Activated CD8-positive, alpha-beta memory T cell treated with anti-CD3 and anti-CD28 coated beads for 48 hours (primary cell): ENCODE results near the gene LCAT.
"Not testable (repeated sequence)": the region's sequence is repeated elsewhere in the genome, so short reads cannot be mapped to it uniquely, and the experiment has no call there.

Source experiments
- DNase-seq, 3 experiments: peaks; one replicate each; pipeline ENCODE4 v3.0.0-alpha.2; 2020; ENCODE audit warnings: low read depth in 2 of 3, low spot score in 2 of 3

The LCAT gene

DNA sequence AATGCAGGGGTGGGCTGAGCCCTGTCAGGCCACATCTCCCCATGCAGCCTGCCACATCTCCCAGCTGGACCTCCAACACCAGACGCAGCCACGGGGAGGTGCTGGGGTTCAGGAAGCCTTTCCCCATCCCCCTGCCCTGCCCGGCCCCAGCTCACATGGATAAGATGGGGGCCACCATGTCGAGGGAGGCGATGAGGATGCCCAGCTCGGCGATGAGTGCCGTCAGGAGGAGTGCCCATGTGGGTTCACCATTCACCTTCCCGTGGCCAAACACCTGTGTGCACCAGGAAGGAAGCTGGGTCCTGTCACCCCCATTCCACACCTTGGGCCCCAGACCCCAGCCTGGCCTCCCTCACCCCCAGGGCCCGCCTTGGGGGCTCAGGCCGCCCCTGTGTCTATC lies 5.7 kb upstream of the LCAT start:
- DNase-seq: no peak

DNA sequence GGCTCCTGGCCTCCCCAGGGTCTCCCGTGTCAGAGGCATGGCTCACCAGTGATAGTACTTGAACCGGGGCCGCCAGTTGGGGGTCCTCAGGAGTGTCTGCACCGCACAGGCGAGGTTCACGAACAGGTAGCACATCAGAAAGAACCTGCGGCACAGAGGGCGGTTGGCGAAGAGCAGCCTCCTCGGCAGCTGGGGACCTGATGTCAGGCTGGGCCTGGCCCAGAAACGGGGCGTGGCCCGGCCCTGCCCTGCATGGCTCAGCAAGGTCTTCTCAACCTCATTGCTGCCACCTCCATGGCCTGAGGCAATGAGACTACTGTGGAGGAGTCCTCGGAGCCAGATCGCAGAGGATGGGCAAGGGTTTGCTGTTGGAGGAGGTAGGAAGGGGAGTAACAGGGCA lies 4.1 kb upstream of the LCAT start:
- DNase-seq: no peak

DNA sequence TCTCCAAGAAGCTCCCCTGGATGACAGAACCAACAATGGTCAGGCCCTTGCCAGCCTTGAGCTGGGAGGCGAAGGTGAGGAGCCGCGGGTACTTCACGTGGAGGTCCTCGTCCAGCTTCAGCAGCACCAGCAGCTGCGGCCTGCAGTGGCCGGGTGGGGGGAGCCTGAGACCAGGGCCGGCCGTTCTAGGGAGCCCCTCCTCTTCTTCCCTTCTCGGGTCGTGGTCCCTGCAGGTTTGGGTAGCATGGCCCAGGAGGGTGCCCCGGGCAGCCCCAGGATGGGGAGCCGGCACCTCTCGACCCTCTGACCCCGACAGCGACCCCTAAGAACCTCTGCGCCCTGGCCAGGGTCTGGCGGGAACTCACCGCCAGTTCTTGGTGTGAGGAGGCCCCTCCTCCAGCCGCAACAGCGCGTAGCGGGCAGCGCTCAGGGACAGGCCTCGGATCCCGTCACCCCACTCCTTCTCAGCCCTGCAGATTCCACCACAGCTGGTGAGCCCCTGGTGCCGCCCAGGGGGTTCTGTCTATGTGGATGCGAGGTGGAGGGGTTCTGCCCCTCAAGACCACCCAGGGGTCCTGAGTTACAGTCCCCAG lies 3.1 kb upstream of the LCAT start:
- DNase-seq: no peak

DNA sequence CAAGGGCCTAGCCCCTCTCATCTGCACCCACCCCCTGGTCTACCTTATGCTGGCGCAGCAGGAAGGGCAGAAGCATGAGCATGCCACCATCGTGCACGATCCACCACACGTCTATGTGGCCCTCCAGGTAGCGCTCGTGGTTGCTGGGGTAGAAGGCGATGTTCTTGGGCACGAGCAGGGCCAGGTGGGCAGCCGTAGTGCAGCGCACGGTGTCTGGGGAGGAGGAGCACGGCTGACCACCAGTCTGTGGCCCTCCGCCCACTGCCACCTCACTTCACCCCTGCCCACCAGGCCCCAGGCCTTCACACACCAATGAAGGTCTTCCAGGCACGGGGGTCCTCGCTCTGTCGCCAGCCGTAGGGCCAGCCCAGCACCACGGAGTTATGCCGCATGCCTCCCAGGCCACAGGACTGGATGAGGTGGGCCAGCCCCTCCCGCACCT lies 2.2 kb upstream of the LCAT start:
- no peak for DNase-seq

DNA sequence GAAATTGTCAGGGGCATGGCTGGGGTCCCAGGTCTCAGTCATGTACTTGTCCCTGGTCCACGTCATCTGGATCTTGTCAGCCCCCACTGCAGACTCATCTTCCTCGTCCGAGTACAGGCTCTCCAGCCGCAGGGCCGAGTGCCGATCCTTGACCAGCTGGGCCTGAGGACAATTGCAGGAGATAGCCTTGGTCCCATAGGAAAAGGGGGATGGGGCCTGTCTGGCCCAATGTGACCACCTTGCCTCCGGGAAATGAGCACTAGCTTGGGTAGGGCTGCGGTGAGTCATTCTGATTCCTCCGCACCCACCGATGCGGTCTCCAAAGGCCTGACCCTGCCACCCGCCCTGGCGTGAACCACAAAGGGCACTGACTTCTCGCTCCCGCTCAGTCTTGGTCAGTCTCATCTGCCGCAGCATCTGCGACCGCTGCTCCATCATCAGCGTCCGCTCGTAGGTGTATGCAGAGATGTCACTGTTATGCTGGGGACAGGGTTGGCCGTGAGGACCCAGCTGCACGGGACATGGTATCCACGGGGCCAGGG lies 1.5 kb upstream of the LCAT start:
- DNase-seq: no peak

DNA sequence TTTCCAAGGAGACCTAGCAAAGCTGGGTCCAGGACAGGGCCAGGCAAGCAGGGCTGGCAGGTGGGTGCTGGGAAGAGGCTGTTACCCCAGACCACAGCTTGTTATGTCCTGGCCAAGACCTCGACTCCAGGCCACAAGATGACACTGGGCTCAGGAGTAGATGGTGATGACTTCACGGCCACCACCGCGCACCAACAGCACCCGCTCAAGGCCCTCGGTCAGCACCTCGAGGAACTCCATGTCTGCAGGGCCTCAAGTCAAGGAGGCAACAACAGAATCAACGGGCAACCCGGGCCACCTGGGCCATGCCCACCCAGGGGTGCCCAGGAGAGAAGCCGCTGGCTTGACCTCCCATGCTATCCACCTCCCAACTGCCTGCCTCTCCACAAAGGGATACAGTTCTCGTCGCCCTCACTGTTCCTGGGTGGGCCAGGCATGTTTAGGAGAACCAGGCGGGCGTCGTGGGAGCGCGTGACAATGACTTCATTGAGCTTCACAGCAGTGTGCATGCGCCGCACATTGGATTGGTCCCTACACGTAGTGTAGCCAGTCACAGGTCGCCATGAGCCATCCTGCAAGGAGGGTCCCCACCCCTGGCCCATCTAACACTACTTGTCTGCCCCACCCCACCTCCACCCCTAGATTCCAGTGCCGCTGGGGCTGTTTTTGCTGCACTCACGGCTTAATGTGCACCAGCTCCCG lies 921 bp upstream of the LCAT start:
- no peak for DNase-seq

DNA sequence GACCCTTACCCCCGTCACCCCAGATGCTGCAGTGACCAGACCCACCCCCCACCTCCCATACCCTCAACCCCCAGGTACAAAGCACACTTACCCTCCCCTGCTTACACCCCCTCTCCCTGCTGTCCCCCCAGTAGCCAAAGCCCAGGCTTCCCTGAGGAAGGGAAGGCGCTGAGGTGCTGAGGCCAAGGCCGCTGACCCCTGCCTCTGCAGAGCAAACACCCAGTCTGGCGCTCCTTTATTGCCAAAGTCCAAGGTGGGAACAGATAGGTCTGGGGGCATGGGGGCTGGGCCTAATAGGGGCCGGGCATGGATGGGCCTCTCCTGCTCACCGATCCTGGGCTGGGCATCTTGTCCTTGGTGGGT lies 683 bp downstream of the LCAT start:
- no peak for DNase-seq

DNA sequence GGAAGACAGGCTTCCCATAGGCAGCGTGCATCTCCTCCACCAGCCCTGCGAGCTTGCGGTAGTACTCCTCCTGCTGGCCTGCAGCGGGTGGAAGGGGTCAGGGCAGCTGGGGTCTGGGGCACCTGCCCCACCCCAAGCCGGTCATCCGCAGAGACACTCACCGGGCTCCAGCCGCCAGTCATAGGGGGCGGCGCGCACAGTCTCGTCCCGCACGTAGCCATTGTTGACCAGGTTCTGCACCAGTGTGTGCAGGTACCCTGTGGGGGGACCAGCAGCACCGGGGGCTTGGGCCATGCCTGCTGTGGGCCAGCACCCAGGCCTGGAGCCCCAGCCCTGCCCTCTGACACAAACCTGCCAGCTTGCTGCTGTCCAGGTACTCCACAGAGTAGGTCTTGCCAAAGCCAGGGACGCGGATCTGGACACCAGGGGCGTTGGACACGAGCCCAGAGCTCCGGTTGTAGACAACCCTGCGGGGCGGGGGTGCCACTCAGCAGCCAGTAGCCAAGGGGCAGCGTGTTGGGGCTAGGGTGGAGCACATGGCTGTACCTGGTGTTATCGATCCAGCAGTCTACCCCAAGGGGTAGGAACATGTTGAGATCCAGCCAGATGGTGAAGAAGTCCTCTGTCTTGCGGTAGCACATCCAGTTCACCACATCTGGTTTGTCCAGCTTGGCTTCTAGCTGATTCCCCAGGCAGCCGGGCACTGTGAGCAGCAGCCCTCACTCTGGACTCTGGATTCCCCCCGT lies 1.2 kb downstream of the LCAT start:
- DNase-seq: no peak

DNA sequence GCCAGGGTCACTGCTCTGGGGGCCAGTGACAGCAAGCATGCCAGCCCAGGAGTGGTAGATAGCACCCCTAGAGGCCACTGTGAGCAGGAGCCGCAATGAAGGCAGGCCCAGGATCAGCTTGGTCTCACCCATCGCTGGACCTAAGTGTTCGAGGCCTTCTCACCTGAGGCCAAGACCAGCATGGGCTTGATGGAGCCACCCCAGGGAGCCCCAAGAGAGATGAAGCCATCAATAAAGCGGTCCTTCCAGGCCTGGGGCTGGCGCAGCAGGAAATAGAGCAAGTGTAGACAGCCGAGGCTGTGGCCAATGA lies 1.8 kb downstream of the LCAT start:
- DNase-seq: no peak

DNA sequence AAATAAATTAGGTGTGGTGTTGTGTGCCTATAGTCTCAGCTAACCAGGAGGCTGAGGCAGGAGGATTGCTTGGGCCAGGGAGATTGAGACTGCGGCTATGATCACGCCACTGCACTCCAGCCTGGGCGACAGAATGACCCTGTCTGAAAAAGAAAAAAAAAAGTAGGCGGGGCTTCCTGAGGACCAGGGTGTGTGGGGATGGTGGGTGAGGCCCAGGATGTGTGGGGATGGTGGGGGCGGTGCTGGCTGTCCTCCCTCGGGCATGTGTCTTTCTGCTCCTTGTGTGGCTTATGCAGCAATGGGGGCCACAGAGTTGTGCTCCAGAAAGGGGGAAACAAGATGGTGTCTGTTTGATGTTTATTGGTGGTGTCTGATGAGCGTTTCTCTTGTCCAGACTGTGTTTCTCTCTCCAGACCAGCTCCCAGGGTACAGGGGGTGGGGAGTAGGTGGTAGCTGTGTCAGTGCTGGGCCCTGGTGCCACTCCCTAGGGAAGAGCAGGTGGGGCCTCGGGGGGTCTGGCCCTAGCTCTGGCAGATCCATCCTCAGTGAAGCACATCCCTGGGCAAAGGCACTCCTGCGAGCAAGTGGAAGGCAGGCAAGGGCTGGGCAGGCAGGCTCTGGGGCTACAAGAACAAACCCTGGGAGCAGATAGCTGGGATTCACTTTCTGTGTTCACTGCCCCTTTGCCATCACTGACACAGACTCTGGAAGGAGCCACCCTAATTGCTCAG lies 2.3 kb downstream of the LCAT start:
- DNase-seq: no peak

DNA sequence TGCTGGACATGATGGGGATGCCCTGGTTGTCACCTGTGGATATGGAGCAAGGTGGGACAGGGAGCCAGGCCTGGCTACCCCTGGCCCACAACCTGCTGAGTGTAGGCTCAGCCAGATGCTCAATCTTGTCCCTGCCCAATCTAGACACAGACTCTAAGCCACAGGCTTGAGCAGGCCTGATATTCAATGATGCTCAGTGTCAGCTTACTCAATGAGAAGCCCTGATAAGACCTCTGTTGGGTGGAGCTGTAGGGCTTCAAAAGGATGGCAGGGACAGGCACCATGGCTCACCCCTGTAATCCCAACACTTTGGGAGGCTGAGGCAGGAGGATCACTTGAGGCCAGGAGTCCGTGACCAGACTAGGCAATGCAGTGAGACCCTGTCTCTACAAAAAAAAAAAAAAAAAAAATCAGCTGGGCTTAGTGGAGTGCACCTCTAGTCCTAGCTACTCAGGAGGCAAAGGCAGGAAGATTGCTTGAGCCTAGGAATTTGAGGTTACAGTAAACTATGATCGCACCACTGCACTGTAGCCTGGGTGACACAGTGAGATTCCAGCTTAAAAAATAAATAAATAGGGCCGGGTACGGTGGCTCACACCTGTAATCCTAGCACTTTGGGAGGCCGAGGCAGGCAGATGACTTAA lies 3.4 kb downstream of the LCAT start:
- no peak for DNase-seq

DNA sequence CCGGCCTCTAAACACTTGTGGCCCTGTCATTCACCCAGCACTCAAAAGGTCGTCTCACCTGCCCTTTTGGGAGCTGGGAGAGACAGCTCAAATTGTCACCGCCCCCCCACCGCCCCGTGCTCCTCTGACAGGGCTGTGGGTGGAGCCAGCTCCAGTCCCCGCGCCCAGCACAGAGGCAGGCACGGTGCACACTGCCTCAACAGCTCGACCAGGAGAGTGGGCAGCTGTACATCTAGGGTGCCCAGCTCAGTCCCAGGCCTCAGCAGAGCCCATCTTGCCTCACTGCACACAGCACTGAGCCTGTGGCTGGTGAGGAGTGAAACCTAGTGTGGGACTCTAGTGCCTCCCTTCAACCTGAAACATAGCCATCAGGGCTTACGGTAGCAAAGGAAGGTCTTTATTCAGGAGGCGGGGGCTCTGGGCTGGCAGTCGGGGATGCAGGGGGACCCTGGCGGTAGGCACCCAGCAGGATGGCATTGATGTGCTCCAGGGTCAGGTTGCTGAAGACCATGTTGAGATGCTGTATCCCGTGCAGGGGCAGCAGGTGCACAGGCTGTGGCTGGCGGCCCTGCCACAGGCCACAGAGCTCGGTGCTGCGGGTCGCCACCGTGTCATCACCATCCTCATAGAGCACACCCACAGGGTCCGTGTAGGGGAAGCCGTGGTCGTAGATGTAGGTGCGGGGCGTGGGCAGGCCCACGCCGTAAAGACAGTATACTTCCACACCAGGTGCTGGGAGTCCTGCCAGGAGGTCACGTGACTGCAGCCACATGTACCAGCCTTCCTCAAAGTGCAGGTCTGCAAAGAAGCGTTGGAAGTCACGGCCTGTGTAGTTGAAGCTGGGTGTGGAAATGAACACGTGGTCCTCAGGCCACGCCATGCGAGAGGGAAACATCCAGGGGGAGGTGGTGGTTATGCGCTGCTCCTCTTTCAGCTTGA lies 4.1 kb downstream of the LCAT start:
- no peak for DNase-seq

DNA sequence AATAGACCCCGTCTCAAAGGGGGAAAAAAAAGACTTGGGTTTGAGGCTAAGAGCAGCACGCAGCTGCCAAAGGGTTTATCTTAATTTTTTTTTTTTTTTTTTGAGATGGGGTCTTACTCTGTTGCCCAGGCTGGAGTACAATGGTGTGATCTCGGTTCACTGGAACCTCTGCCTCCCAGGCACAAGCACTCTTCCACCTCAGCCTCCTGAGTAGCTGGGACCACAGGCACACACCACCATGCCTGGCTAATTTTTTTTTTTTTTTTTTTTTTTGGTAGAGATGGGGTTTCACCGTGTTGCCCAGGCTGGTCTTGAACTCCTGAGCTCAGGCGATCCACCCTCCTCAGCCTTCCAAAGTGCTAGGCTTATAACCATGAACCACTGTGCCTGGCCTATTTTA lies 6.2 kb downstream of the LCAT start:
- not testable (repeated sequence) for DNase-seq

DNA sequence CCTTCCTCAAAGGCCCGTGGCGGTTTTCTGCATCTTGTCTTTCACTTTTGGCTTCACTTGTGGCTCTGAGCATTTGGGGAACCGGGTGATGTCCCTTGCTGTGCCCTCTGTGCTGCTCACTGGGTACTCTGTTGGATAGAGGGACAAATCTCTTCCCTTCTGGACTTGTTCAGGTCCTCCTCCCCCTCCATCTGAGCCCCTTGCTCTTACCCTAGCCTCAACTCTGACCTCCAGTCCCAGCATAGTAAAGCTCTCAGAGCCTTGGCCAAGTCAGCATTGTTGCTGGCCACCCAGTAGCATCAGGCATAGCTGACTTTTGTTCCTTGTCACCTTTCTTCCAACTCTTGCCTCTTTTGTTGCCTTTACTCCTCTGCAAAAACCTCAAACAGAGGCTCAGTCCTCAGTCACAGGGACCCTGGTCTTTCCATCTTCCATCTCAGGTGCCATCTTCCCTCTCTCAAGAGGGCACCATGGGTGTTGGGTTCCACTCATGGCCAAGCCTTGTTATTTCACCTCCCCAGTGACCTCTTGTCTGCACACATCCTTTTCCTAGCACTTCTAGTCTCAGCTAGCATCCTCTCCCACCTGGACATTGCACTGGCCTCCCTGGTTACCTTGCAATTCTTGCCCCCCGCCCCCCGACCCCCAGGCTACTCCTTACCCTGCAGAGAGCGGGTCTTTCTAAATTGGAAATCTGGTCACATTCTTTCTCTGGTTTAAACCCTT lies 6.9 kb downstream of the LCAT start:
- DNase-seq: peak in 1 of 3 experiments; percentile 56

DNA sequence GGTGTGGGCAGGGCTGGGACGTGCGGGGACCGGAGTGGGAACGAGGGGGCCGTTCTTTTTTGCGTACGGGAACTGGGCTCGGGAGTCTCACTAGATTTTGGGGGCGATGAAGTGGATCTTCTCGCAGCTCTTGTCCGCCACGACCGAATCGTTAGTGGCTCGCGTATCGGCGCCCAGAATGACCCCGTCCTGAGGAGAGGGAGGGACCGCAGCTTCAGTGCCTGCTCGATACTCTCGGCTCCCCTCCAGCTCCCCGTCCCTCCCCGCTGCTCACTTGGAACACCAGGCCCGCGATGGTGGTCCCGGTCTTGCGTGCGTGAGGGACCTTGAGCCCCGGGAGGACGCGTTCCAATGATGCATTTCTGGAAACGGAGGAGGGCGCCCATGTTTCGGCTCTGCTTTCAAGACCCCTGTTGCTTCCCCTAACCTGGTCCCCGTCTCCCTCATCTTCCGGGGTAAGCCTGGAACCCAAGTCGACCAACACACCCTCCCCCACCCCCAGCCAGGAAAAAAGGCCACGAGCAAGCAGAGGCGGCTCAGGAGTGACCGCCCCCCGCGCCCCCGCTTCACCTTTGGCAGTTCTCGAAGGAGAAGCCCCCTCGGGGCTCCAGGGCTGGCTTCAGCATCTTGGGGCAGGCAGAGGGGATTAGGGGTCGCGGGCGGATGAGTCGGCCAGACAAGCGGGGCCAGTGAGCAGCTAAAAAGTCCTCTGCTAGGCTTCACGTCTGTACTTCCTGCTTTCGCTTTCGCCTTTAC lies 7.6 kb downstream of the LCAT start, which contains the start of gene PSMB10:
PSMB10 (minus strand) TSS at position 727 of the 756 bp plus-strand sequence; CDS start at position 626, 101 bp downstream.
- peak in 2 of 3 experiments; percentile 52 to 57 for DNase-seq

DNA sequence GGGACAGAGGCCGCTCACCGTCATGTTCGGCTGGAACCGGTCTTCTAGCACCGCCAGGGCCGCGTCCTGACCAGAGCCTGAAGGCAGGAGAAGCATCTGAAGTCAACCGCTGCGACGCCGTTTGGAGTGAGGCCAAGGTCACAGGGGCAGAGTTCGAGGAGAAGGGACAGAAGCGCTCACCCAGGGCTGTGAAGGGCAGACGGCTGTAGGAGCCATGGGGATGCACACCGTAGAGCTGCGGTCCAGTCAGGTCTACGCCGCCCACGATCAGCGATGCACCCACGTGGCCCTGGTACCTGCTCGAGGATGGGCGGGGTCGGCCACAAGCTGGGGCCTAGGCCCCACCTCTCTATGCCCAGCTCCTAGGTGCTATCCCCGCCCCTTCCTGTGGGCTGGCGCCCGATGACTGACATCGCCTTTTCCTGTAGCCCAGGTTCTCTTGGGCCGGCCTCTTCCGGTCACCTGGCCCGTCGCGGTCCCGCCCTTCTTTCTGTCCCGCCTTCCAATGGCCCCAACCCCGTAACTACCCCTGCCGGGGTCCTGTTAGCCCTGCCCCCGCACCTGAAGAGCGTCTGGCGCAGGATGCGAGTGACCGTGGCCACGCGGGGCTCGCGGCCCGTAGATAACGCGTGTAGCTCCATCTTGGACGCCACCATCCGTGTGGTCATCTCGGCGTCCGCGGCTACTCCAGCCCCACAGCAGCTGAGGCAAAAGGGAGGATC lies 8.4 kb downstream of the LCAT start:
- DNase-seq: peak; percentile 71 to 90 (median 75)

DNA sequence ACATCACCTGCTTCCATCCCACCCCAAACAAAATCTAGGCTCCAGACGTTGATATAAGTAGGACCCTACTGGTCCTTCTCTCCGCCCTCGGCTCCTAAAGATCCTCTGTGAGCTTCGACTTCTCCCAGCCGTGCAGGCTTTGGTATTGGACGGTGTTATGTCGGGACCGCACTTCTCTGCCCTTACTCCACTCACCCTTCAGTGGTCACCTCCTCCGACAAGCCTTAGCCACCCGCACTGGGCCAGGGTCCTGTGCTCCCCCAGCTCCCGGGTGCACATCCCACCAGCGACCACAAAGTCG lies 8.9 kb downstream of the LCAT start:
- no peak for DNase-seq
